H1 (cell line): ENCODE results near the gene SLC39A11. TPM values are rescaled to one million over a fixed set of nuclear protein-coding genes. Genes with fewer than 3 reads are reported as not detected.

ENCODE experiments used
- CTCF ChIA-PET: fragments of 300-600 bp; sonication (Branson Sonifier 250); formaldehyde crosslinking; loops from one replicate; lab custom pipeline; 2021; ENCODE audit not compliant: partially characterized antibody; lab: Charles Lee
- POLR2A ChIA-PET: fragments of 300-600 bp; sonication (Branson Sonifier 250); formaldehyde crosslinking; loops from one replicate; lab custom pipeline; 2021; ENCODE audit warnings: inconsistent platforms; ENCODE audit not compliant: partially characterized antibody; lab: Charles Lee
- DNase-seq, 2 experiments: peaks; one replicate each; pipeline versions ENCODE4 v3.0.0 to v3.0.0-alpha.2; 2010 to 2022; ENCODE audit warnings: low spot score in 2 of 2, low read depth in 1 of 2, mixed read lengths in 1 of 2
- FAIRE-seq: peaks from 2 replicates; lab custom pipeline; 2011; peaks lifted over from hg19 to GRCh38; lab: Jason Lieb, UNC
- H2AFZ ChIP-seq: 2 replicates; pipeline ENCODE4 v1.8.1; 2012; ENCODE audit warnings: low read length, inconsistent platforms
- H2AK5ac ChIP-seq: 2 replicates; pipeline ENCODE4 v1.6.1; 2013; ENCODE audit warnings: low read depth, low read length
- H2BK120ac ChIP-seq: replicated peaks from 2 replicates; pipeline ENCODE3; 2013; ENCODE audit warnings: low read depth, low read length, inconsistent platforms
- H2BK12ac ChIP-seq: 2 replicates; pipeline ENCODE4 v1.6.1; 2013; ENCODE audit warnings: low read depth, low read length
- H2BK15ac ChIP-seq: 2 replicates; pipeline ENCODE4 v1.6.1; 2013; ENCODE audit warnings: low read length
- H2BK20ac ChIP-seq: 2 replicates; pipeline ENCODE4 v1.6.1; 2013; ENCODE audit warnings: low read length
- H2BK5ac ChIP-seq: 2 replicates; pipeline ENCODE4 v1.6.1; 2013; ENCODE audit warnings: low read depth, low read length
- H3K14ac ChIP-seq: 2 replicates; pipeline ENCODE4 v1.6.1; 2013; ENCODE audit warnings: inconsistent platforms; ENCODE audit not compliant: insufficient read length
- H3K18ac ChIP-seq: 2 replicates; pipeline ENCODE4 v1.6.1; 2013; ENCODE audit warnings: low read length; ENCODE audit errors: extremely low read depth
- H3K23ac ChIP-seq: 2 replicates; pipeline ENCODE4 v1.6.1; 2013; ENCODE audit warnings: inconsistent platforms; ENCODE audit not compliant: insufficient read length
- H3K23me2 ChIP-seq: 2 replicates; pipeline ENCODE4 v1.6.1; 2013; ENCODE audit warnings: low read depth, low read length
- H3K27ac ChIP-seq: 2 replicates; pipeline ENCODE4 v1.6.1; 2011; ENCODE audit warnings: low read depth, low read length, inconsistent platforms
- H3K27me3 ChIP-seq, 4 experiments: replicated peaks in 1 of 4; 1 replicate in 1 of 4; 2 replicates in 3 of 4; pipeline versions ENCODE4 v1.6.1 to v1.8.1; 2011 to 2013; ENCODE audit warnings: low read length in 3 of 4, mild to moderate bottlenecking in 3 of 4, inconsistent platforms in 2 of 4, mixed read lengths in 2 of 4, moderate library complexity in 1 of 4; ENCODE audit not compliant: control insufficient read depth in 3 of 4, insufficient read depth in 3 of 4; ENCODE audit errors: extremely low read depth in 1 of 4
- H3K36me3 ChIP-seq, 4 experiments: 2 replicates each; pipeline versions ENCODE4 v1.6.1 to v1.8.1; 2011 to 2013; ENCODE audit warnings: mild to moderate bottlenecking in 4 of 4, low read length in 3 of 4, moderate library complexity in 2 of 4, control low read depth in 1 of 4, inconsistent platforms in 1 of 4; ENCODE audit not compliant: insufficient read depth in 4 of 4, control insufficient read depth in 2 of 4
- H3K4ac ChIP-seq: replicated peaks from 2 replicates; pipeline ENCODE3; 2013; ENCODE audit warnings: low read length, low read depth, mixed read lengths, inconsistent platforms; ENCODE audit not compliant: insufficient read length
- H3K4me1 ChIP-seq, 4 experiments: replicated peaks in 1 of 4; 1 replicate in 1 of 4; 2 replicates in 3 of 4; pipeline versions ENCODE4 v1.6.1 to v1.8.1; 2011 to 2013; ENCODE audit warnings: low read length in 3 of 4, inconsistent platforms in 2 of 4, mixed read lengths in 1 of 4; ENCODE audit not compliant: insufficient read depth in 4 of 4, control insufficient read depth in 3 of 4
- H3K4me2 ChIP-seq, 2 experiments: 2 replicates each; pipeline versions ENCODE4 v1.6.1 to v1.8.1; 2011 to 2013; ENCODE audit warnings: low read depth in 2 of 2, low read length in 2 of 2, control low read depth in 1 of 2, inconsistent platforms in 1 of 2, mild to moderate bottlenecking in 1 of 2; ENCODE audit not compliant: insufficient read depth in 1 of 2
- H3K4me3 ChIP-seq, 4 experiments: fragments of 200-600, 300-600 bp in 1 of 4; sonication (generic), shearing (Covaris generic), sonication (Bioruptor Twin) in 1 of 4; 2 replicates each; pipeline versions ENCODE4 v1.5.1 to v1.8.1; 2011 to 2016; ENCODE audit warnings: low read length in 4 of 4, low read depth in 3 of 4, control low read depth in 2 of 4, inconsistent platforms in 2 of 4, mild to moderate bottlenecking in 2 of 4, mixed read lengths in 1 of 4, moderate library complexity in 1 of 4; ENCODE audit not compliant: insufficient read depth in 2 of 4; ENCODE audit errors: extremely low read depth in 1 of 4
- H3K56ac ChIP-seq: replicated peaks from 2 replicates; pipeline ENCODE3; 2013; ENCODE audit warnings: low read depth, mild to moderate bottlenecking, mixed read lengths, low read length, inconsistent platforms; ENCODE audit not compliant: insufficient read length
- H3K79me1 ChIP-seq: 2 replicates; pipeline ENCODE4 v1.6.1; 2013; ENCODE audit warnings: low read depth, low read length, control low read depth
- H3K79me2 ChIP-seq, 2 experiments: 2 replicates each; pipeline versions ENCODE4 v1.6.1 to v1.8.1; 2012 to 2013; ENCODE audit warnings: low read length in 2 of 2, mild to moderate bottlenecking in 2 of 2, inconsistent platforms in 1 of 2; ENCODE audit not compliant: insufficient read depth in 2 of 2, control insufficient read depth in 1 of 2
- H3K9ac ChIP-seq, 4 experiments: replicated peaks in 1 of 4; 1 replicate in 1 of 4; 2 replicates in 3 of 4; pipeline versions ENCODE4 v1.6.1 to v1.8.1; 2011 to 2013; ENCODE audit warnings: low read depth in 3 of 4, low read length in 3 of 4, control low read depth in 2 of 4, mild to moderate bottlenecking in 2 of 4, moderate library complexity in 2 of 4, inconsistent platforms in 1 of 4; ENCODE audit errors: extremely low read depth in 1 of 4
- H3K9me3 ChIP-seq, 2 experiments: 2 replicates each; pipeline versions ENCODE4 v1.6.1 to v1.8.1; 2012 to 2013; ENCODE audit warnings: mild to moderate bottlenecking in 2 of 2, moderate library complexity in 2 of 2, control low read depth in 1 of 2, inconsistent platforms in 1 of 2, low read depth in 1 of 2, low read length in 1 of 2, mixed read lengths in 1 of 2; ENCODE audit not compliant: insufficient read depth in 2 of 2
- H4K20me1 ChIP-seq, 2 experiments: replicated peaks in 1 of 2; 2 replicates each; pipeline versions ENCODE3 to v1.8.1; 2011 to 2013; ENCODE audit warnings: inconsistent platforms in 2 of 2, low read length in 2 of 2, mild to moderate bottlenecking in 1 of 2; ENCODE audit not compliant: insufficient read depth in 2 of 2, control insufficient read depth in 1 of 2
- H4K5ac ChIP-seq: 2 replicates; pipeline ENCODE4 v1.6.1; 2013; ENCODE audit warnings: low read length, low read depth, mixed read lengths, inconsistent platforms; ENCODE audit not compliant: insufficient read length
- H4K8ac ChIP-seq: 2 replicates; pipeline ENCODE4 v1.8.0; 2013; ENCODE audit warnings: mild to moderate bottlenecking, moderate library complexity, low read length, inconsistent platforms; ENCODE audit not compliant: insufficient read depth; ENCODE audit errors: extremely low read depth
- H4K91ac ChIP-seq: replicated peaks from 2 replicates; pipeline ENCODE3; 2013; ENCODE audit warnings: low read length, mixed read lengths, inconsistent platforms; ENCODE audit not compliant: insufficient read length
- CBX8 ChIP-seq: fragments of 300-800, 300-1000 bp; sonication (generic); IDR thresholded peaks from 2 replicates; pipeline ENCODE4 v1.7.1; 2016; ENCODE audit warnings: low read depth, low read length, borderline replicate concordance
- CEBPB ChIP-seq: IDR thresholded peaks from 2 replicates; pipeline ENCODE4 v1.6.1; 2012; ENCODE audit warnings: low read depth, low read length
- CHD1 ChIP-seq: IDR thresholded peaks from 2 replicates; pipeline ENCODE4 v1.6.1; 2012; ENCODE audit warnings: low read depth, low read length, improper control_type of control experiment
- EP300 ChIP-seq, 2 experiments: IDR thresholded peaks; 1 replicate in 1 of 2; 2 replicates in 1 of 2; pipeline ENCODE4 v1.6.1; 2011 to 2012; ENCODE audit warnings: low read depth in 2 of 2, low read length in 2 of 2, mild to moderate bottlenecking in 2 of 2, borderline replicate concordance in 1 of 2, inconsistent platforms in 1 of 2, moderate library complexity in 1 of 2
- GABPA ChIP-seq: IDR thresholded peaks from 2 replicates; pipeline ENCODE4 v1.6.1; 2011; ENCODE audit warnings: mild to moderate bottlenecking, low read length, moderate library complexity, borderline replicate concordance; ENCODE audit not compliant: insufficient read depth
- POLR2A ChIP-seq, 2 experiments: IDR thresholded peaks; 1 replicate in 1 of 2; 2 replicates in 1 of 2; pipeline ENCODE4 v1.6.1; 2011; ENCODE audit warnings: low read depth in 2 of 2, low read length in 2 of 2, mild to moderate bottlenecking in 2 of 2; ENCODE audit errors: control extremely low read depth in 1 of 2
- RFX5 ChIP-seq: IDR thresholded peaks from 2 replicates; pipeline ENCODE4 v1.6.1; 2011; ENCODE audit warnings: low read depth, low read length, improper control_type of control experiment, borderline replicate concordance
- SAP30 ChIP-seq: fragments of 300-600 bp; sonication (generic); IDR thresholded peaks from 2 replicates; pipeline ENCODE4 v1.7.1; 2012; ENCODE audit warnings: low read length, moderate library complexity, mild to moderate bottlenecking, inconsistent platforms; ENCODE audit not compliant: insufficient read depth, insufficient replicate concordance
- SIRT6 ChIP-seq: IDR thresholded peaks from one replicate; pipeline ENCODE4 v1.7.1; 2012; ENCODE audit warnings: low read length, inconsistent platforms
- TAF7 ChIP-seq: optimal IDR thresholded peaks from 2 replicates; pipeline ENCODE3; 2011; ENCODE audit warnings: low read depth, mild to moderate bottlenecking, inconsistent platforms, low read length, moderate library complexity, borderline replicate concordance
- ZNF274 ChIP-seq: IDR thresholded peaks from 2 replicates; pipeline ENCODE4 v1.7.0; 2012; ENCODE audit warnings: low read length, borderline replicate concordance; ENCODE audit errors: extremely low read depth
- WGBS, 2 experiments: shearing (Covaris generic) in 1 of 2; methylation state at CpG; one replicate each; pipeline versions ENCODE4 v1.1.6 to v1.1.7; 2013 to 2015; ENCODE audit warnings: low lambda C conversion rate in 2 of 2, mixed read lengths in 2 of 2, inconsistent platforms in 1 of 2, low coverage in 1 of 2, missing lambda C conversion rate in 1 of 2; ENCODE audit not compliant: insufficient replicate concordance in 2 of 2, insufficient coverage in 1 of 2, insufficient read length in 1 of 2; ENCODE audit errors: extremely low coverage in 1 of 2, missing lambda C conversion rate in 1 of 2; 5-methylcytosine and 5-hydroxymethylcytosine counted together
- polyA plus RNA-seq, 7 experiments: library from polyadenylated mRNA; depleted of rRNA in 3 of 7; stranded (reverse) in 5 of 7; unstranded in 2 of 7; fragments of >200 nt in 5 of 7; fragments of 200-250 nt in 2 of 7; gene quantifications; 1 replicate in 5 of 7; 2 replicates in 1 of 7; 4 replicates in 1 of 7; pipeline versions ENCODE4 v1.2.1 to v1.2.3, GENCODE V29; 2011 to 2013; ENCODE audit warnings: missing spikeins in 2 of 7, mixed read lengths in 2 of 7
- total RNA-seq: library from RNA; stranded (reverse); fragmentation: NEBNext Ultra II Directional; extraction: Animal tissue kit (Norgen Biotek cat#: 25700); gene quantifications from 2 replicates; pipeline ENCODE4 v1.2.1, GENCODE V29; 2021
- TF ChIP-seq, protein P1 (sequence below), 3 experiments: IDR thresholded peaks; 1 replicate in 2 of 3; 2 replicates in 1 of 3; pipeline versions ENCODE4 v1.5.1 to v1.6.1; 2011; ENCODE audit warnings: low read length in 3 of 3, mild to moderate bottlenecking in 3 of 3, inconsistent platforms in 2 of 3, low read depth in 1 of 3, moderate library complexity in 1 of 3; ENCODE audit not compliant: insufficient read depth in 1 of 3; ENCODE audit errors: control extremely low read depth in 1 of 3

Gene SLC39A11
- total and polyA plus RNA-seq, 2 of the 8 experiments (the other 6 are each of a cell fraction or from before 2014, with no cell fraction given) = 12.2 to 19.6 TPM

DNA sequence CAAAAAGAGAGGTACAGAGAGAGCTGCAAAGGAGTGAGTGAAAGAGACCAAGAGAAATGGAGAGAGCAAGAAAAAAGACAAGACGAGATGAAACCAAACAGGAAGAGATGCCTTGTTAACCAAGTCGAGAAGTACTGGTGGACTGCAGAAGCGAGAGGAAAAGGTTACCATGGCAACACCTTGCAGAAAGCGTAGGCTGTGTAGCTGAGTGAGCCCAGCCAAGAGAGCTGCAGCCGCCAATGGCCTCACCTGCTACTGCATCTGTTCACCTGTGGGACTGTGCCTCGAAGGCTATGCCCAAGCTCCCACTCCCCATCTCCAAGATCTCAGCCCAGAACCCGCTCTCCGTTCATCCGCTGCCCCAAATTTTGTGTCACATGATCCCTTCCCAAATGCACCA lies 161.3 kb downstream of the SLC39A11 start:
- Histone ChIP-seq H3K79me1 (no peaks in the 10 kb centered on the region), H4K5ac (no peak overlapping the region), H3K9ac (no peak overlapping the region), H2BK12ac (no peak overlapping the region), H3K27me3 (no peaks in the 10 kb centered on the region), H3K4ac (no peak overlapping the region), H4K91ac (no peak overlapping the region), H3K9me3 (no peaks in the 10 kb centered on the region), H2AFZ (no peak overlapping the region), H4K20me1 (no peaks in the 10 kb centered on the region), H3K56ac (no peak overlapping the region), H2AK5ac (no peak overlapping the region), H3K23me2 (no peaks in the 10 kb centered on the region), H3K23ac (no peak overlapping the region), H4K8ac (no peak overlapping the region), H2BK15ac (no peak overlapping the region), H3K36me3 (no peaks in the 10 kb centered on the region), H3K14ac (no peak overlapping the region), H2BK5ac (no peak overlapping the region), H3K27ac (no peak overlapping the region), H3K4me2 (no peak overlapping the region), H3K4me3 (no peak overlapping the region), H2BK120ac (no peak overlapping the region), H2BK20ac (no peak overlapping the region), H3K79me2 (no peaks in the 10 kb centered on the region), H3K18ac (no peak overlapping the region), H3K4me1 (no peaks in the 10 kb centered on the region)
- 86% methylated on average over 9 of the region's 9 CpGs; no CpG with 5 or more reads in 1 of the 2 experiments for WGBS, 2 experiments
- POLR2A ChIA-PET = no interaction called here
- CTCF ChIA-PET = interaction anchor here (1.2 to 2.9 kb wide), 2 partner anchors 54 to 205 kb away, joined by 6 to 11 read pairs; no protein-coding TSS in a partner anchor
- FAIRE-seq (no peak), DNase-seq (no peak)
- no peak for TF ChIP-seq CBX8
- TF ChIP-seq, protein P1, sequence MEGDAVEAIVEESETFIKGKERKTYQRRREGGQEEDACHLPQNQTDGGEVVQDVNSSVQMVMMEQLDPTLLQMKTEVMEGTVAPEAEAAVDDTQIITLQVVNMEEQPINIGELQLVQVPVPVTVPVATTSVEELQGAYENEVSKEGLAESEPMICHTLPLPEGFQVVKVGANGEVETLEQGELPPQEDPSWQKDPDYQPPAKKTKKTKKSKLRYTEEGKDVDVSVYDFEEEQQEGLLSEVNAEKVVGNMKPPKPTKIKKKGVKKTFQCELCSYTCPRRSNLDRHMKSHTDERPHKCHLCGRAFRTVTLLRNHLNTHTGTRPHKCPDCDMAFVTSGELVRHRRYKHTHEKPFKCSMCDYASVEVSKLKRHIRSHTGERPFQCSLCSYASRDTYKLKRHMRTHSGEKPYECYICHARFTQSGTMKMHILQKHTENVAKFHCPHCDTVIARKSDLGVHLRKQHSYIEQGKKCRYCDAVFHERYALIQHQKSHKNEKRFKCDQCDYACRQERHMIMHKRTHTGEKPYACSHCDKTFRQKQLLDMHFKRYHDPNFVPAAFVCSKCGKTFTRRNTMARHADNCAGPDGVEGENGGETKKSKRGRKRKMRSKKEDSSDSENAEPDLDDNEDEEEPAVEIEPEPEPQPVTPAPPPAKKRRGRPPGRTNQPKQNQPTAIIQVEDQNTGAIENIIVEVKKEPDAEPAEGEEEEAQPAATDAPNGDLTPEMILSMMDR (IDR thresholded peaks at IDR 0.05; ENCODE audit: control extremely low read depth in 1 of 3, insufficient read depth in 1 of 3, low read depth in 1 of 3, low read length in 3 of 3) = no peak
- no peak for TF ChIP-seq EP300 (IDR thresholded peaks at IDR 0.05; ENCODE audit: borderline replicate concordance in 1 of 2, low read depth in 2 of 2, low read length in 2 of 2)
- no peak for TF ChIP-seq SIRT6
- TF ChIP-seq CEBPB = no peak
- no peak for TF ChIP-seq CHD1
- TF ChIP-seq ZNF274 = no peak
- no peak for TF ChIP-seq RFX5
- TF ChIP-seq POLR2A (IDR thresholded peaks at IDR 0.05; ENCODE audit: control extremely low read depth in 1 of 2, low read depth in 2 of 2, low read length in 2 of 2) = no peak
- no peak for TF ChIP-seq GABPA
- no peak for TF ChIP-seq SAP30
- no peak for TF ChIP-seq TAF7
